ENCODE results near the gene IMPACT. TPM values are rescaled to one million over a fixed set of nuclear protein-coding genes. Genes with fewer than 3 reads are reported as not detected.

Gene IMPACT
- 33.3 TPM for total RNA-seq
- long read RNA-seq, transcript IMPACT-201 (11 exons, 3,792 nt): major isoform, 17 of 23 reads
- long read RNA-seq, partial matches to known transcripts: 1 of 23 reads
- long read RNA-seq, other reads (novel, unspliced or antisense): 3 of 23 reads

GRCh38 chr18:24426398-24427294 is at the start of gene IMPACT:
TSS of gene IMPACT (plus strand) at chr18:24426670. CDS start at chr18:24426757, 87 bp downstream.
- DNase-seq (ENCODE audit: low spot score): peak; percentile 93

GRCh38 chr18:24378598-24378997 is 47.9 kb upstream of the IMPACT start:
- no peak for DNase-seq (ENCODE audit: low spot score)

GRCh38 chr18:24380163-24380747 is 46.2 kb upstream of the IMPACT start:
- DNase-seq (ENCODE audit: low spot score): no peak

GRCh38 chr18:24381126-24381525 is 45.3 kb upstream of the IMPACT start:
- no peak for DNase-seq (ENCODE audit: low spot score)

- no peak for DNase-seq (ENCODE audit: low spot score)
These were observed 39.8 kb upstream of the IMPACT start for GRCh38 chr18:24386681-24387080.

GRCh38 chr18:24388957-24389356 is 37.5 kb upstream of the IMPACT start:
- DNase-seq (ENCODE audit: low spot score): no peak

- DNase-seq (ENCODE audit: low spot score): no peak
These were observed 31.2 kb upstream of the IMPACT start for GRCh38 chr18:24395049-24395795.

- DNase-seq (ENCODE audit: low spot score): no peak
These were observed 30.3 kb upstream of the IMPACT start for GRCh38 chr18:24396082-24396633.

- DNase-seq (ENCODE audit: low spot score): no peak
These were observed 29.3 kb upstream of the IMPACT start for GRCh38 chr18:24397131-24397693.

- peak; percentile 98 for DNase-seq (ENCODE audit: low spot score)
These were observed 28.6 kb upstream of the IMPACT start, which contains the start of gene OSBPL1A for GRCh38 chr18:24397694-24398368. TSS of gene OSBPL1A (minus strand) at chr18:24397824. CDS start at chr18:24377533, 20,291 bp downstream.

GRCh38 chr18:24398540-24398939 is 27.9 kb upstream of the IMPACT start:
- no peak for DNase-seq (ENCODE audit: low spot score)

- no peak for DNase-seq (ENCODE audit: low spot score)
These were observed 25.9 kb upstream of the IMPACT start for GRCh38 chr18:24400587-24400986.

GRCh38 chr18:24402209-24402785 is 24.2 kb upstream of the IMPACT start:
- DNase-seq (ENCODE audit: low spot score): no peak

- no peak for DNase-seq (ENCODE audit: low spot score)
These were observed 23.4 kb upstream of the IMPACT start for GRCh38 chr18:24403076-24403475.

- DNase-seq (ENCODE audit: low spot score): no peak
These were observed 21.9 kb upstream of the IMPACT start for GRCh38 chr18:24404591-24404990.

- no peak for DNase-seq (ENCODE audit: low spot score)
These were observed 18.0 kb upstream of the IMPACT start for GRCh38 chr18:24408496-24408895.

- DNase-seq (ENCODE audit: low spot score): no peak
These were observed 13.3 kb upstream of the IMPACT start for GRCh38 chr18:24413148-24413547.

GRCh38 chr18:24414349-24415003 is 12.0 kb upstream of the IMPACT start:
- no peak for DNase-seq (ENCODE audit: low spot score)

GRCh38 chr18:24417480-24417879 is 9.0 kb upstream of the IMPACT start:
- DNase-seq (ENCODE audit: low spot score): no peak

Measured in mesenteric fat pad (tissue), 1 donor.